CD8-positive, alpha-beta memory T cell (primary cell): ENCODE results near the gene ZNF91. TPM values are rescaled to one million over a fixed set of nuclear protein-coding genes. Genes with fewer than 3 reads are reported as not detected.
"Not testable (repeated sequence)": the region's sequence is repeated elsewhere in the genome, so short reads cannot be mapped to it uniquely, and the experiment has no call there.

Experiments used
- CTCF ChIA-PET: fragments of 350-600 bp; sonication (Branson Sonifier 250); formaldehyde crosslinking; loops from one replicate; lab custom pipeline; 2021; ENCODE audit warnings: antibody characterized with exemption; lab: Charles Lee
- POLR2A ChIA-PET: fragments of 350-600 bp; sonication (Branson Sonifier 250); formaldehyde crosslinking; loops from one replicate; lab custom pipeline; 2021; ENCODE audit warnings: antibody characterized with exemption; lab: Charles Lee
- DNase-seq, 5 donors: peaks; one replicate each; pipeline versions ENCODE4 v3.0.0 to v3.0.0-alpha.2; 2020 to 2022; ENCODE audit warnings: mixed read lengths in 1 of 5
- H3K27ac ChIP-seq: one replicate; pipeline ENCODE4 v1.7.0; 2013; ENCODE audit warnings: low read depth, mild to moderate bottlenecking, low read length, moderate library complexity
- H3K27me3 ChIP-seq: 2 replicates; pipeline ENCODE4 v1.7.0; 2013; ENCODE audit warnings: low read length, mild to moderate bottlenecking; ENCODE audit not compliant: insufficient read depth, poor library complexity, severe bottlenecking
- H3K36me3 ChIP-seq: 2 replicates; pipeline ENCODE4 v1.7.0; 2013; ENCODE audit warnings: mild to moderate bottlenecking, low read length, moderate library complexity; ENCODE audit not compliant: insufficient read depth
- H3K4me1 ChIP-seq: 2 replicates; pipeline ENCODE4 v1.7.0; 2013; ENCODE audit warnings: mild to moderate bottlenecking, low read length, moderate library complexity; ENCODE audit not compliant: insufficient read depth
- H3K4me3 ChIP-seq: 2 replicates; pipeline ENCODE4 v1.7.0; 2013; ENCODE audit warnings: mild to moderate bottlenecking, low read length
- H3K9me3 ChIP-seq: 2 replicates; pipeline ENCODE4 v1.7.0; 2013; ENCODE audit warnings: mild to moderate bottlenecking, low read length
- H3K27ac Mint-ChIP-seq, 8 donors: one replicate each; pipeline ENCODE4 v1.8.0; 2020 to 2021; ENCODE audit warnings: mixed read lengths in 8 of 8, mild to moderate bottlenecking in 6 of 8, inconsistent platforms in 3 of 8, moderate library complexity in 3 of 8
- H3K27me3 Mint-ChIP-seq, 2 donors: one replicate each; pipeline ENCODE4 v1.8.0; 2020 to 2021; ENCODE audit warnings: mixed read lengths in 2 of 2, mild to moderate bottlenecking in 1 of 2, moderate library complexity in 1 of 2
- H3K36me3 Mint-ChIP-seq, 3 donors: one replicate each; pipeline ENCODE4 v1.8.0; 2020 to 2021; ENCODE audit warnings: mixed read lengths in 3 of 3, inconsistent platforms in 1 of 3, mild to moderate bottlenecking in 1 of 3
- H3K4me1 Mint-ChIP-seq, 3 donors: one replicate each; pipeline ENCODE4 v1.8.0; 2020 to 2021; ENCODE audit warnings: mixed read lengths in 3 of 3, inconsistent platforms in 1 of 3, mild to moderate bottlenecking in 1 of 3
- H3K4me3 Mint-ChIP-seq, 7 donors: one replicate each; pipeline ENCODE4 v1.8.0; 2020 to 2021; ENCODE audit warnings: mixed read lengths in 7 of 7, mild to moderate bottlenecking in 6 of 7, moderate library complexity in 4 of 7, inconsistent platforms in 2 of 7
- H3K9me3 Mint-ChIP-seq, 5 donors: one replicate each; pipeline ENCODE4 v1.8.0; 2020 to 2022; ENCODE audit warnings: mixed read lengths in 5 of 5, mild to moderate bottlenecking in 3 of 5, moderate library complexity in 2 of 5, inconsistent platforms in 1 of 5
- polyA plus RNA-seq: library from polyadenylated mRNA; unstranded; fragments of 300-500 nt; fragmentation: Illumina TruSeq; gene quantifications from one replicate; pipeline ENCODE4 v1.2.3, GENCODE V29; 2021
- total RNA-seq, 2 experiments: library from RNA; stranded (reverse); gene quantifications; one replicate each; pipeline ENCODE4 v1.2.3, GENCODE V29; 2021

Gene ZNF91
- total and polyA plus RNA-seq, 3 experiments from 2014 or later = 27.6 to 48.1 (median 31.3) TPM

DNA sequence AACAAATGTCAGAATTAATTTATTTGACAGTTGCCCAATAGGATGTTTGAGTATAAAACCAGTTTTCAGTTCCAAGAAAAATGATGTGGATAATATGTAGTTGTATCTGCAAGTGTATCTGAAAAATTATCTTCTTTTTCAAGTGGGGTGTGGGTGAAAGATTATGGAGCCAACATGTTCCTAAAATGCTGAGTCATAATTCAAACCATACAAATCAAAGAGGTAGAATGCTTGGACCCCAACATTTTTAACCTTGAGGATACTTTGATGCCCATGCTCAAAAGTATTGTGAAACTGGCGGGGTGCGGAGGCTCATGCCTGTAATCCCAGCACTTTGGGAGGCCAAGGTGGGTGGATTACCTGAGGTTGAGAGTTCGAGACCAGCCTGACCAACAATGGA lies 91.0 kb downstream of the ZNF91 start:
- no peak overlapping the region for H3K4me3 ChIP-seq
- no peak overlapping the region for H3K27ac Mint-ChIP-seq

DNA sequence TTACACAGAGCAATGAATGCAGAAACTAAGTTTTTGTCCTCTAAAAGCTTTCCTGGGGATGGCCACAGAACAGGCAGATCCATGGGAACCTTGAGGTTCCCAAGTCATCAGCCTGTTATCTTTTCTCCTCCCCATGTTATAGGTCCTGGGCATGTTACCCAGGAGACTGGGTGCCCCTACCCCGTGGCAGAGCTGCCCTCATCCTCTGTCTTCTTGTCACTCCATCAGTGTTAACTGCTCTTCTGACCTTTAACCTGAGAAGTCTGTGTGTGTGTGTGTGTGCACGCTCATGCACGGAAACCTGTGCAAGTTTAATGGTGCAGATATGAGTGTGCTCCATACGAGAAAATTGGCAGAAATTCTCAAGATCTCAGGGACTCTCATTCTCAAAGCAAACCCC lies 101.1 kb downstream of the ZNF91 start:
- no peak overlapping the region for H3K27ac Mint-ChIP-seq
- H3K4me3 ChIP-seq = no peak overlapping the region
- H3K36me3 ChIP-seq = no peaks in the 10 kb centered on the region
- H3K4me1 ChIP-seq = no peaks in the 10 kb centered on the region
- H3K9me3 ChIP-seq = no peaks in the 10 kb centered on the region
- no peaks in the 10 kb centered on the region for H3K4me1 Mint-ChIP-seq
- H3K36me3 Mint-ChIP-seq = no peaks in the 10 kb centered on the region
- H3K27ac ChIP-seq = no peak overlapping the region
- H3K9me3 Mint-ChIP-seq = peaks cover 0 to 5% (median 1%) of the 10 kb centered on the region in 5 donors
- H3K27me3 Mint-ChIP-seq = no peaks in the 10 kb centered on the region
- DNase-seq = no peak
- H3K27me3 ChIP-seq = no peaks in the 10 kb centered on the region
- CTCF ChIA-PET = no interaction called here
- POLR2A ChIA-PET = no interaction called here
- no peak overlapping the region for H3K4me3 Mint-ChIP-seq

More for the DNA sequence above, 91.0 kb downstream of the ZNF91 start:
- no peaks in the 10 kb centered on the region for H3K4me1 Mint-ChIP-seq
- Histone ChIP-seq H3K4me1 (no peaks in the 10 kb centered on the region), H3K36me3 (no peaks in the 10 kb centered on the region), H3K27ac (no peak overlapping the region), H3K27me3 (no peaks in the 10 kb centered on the region), H3K9me3 (no peaks in the 10 kb centered on the region)
- DNase-seq = no peak
- ChIA-PET CTCF (no interaction called here), POLR2A (no interaction called here)
- peaks cover 0 to 7% (median 0%) of the 10 kb centered on the region in 3 donors for H3K36me3 Mint-ChIP-seq
- no peak overlapping the region for H3K4me3 Mint-ChIP-seq
- H3K27me3 Mint-ChIP-seq = peaks cover 0 to 10% of the 10 kb centered on the region in 2 donors
- H3K9me3 Mint-ChIP-seq = peaks cover 18 to 23% (median 22%) of the 10 kb centered on the region in 5 donors

DNA sequence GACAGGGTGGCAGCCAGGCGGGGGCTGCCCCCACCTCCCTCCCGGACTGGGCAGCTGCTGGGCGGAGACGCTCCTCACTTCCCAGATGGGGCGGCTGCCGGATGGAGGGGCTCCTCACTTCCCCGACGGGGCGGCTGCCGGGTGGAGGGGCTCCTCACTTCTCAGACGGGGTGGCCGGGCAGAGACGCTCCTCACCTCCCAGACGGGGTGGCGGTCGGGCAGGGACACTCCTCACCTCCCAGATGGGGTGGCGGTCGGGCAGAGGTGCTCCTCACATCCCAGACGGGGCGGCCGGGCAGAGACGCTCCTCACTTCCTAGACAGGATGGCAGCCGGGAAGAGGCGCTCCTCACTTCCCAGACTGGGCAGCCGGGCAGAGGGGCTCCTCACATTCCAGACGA lies 105.3 kb downstream of the ZNF91 start:
- H3K36me3 Mint-ChIP-seq, H3K4me3 ChIP-seq, CTCF ChIA-PET, H3K36me3 ChIP-seq, H3K4me3 Mint-ChIP-seq, H3K9me3 ChIP-seq, H3K27me3 ChIP-seq, H3K27ac Mint-ChIP-seq, H3K4me1 Mint-ChIP-seq, H3K27me3 Mint-ChIP-seq, POLR2A ChIA-PET, H3K27ac ChIP-seq, H3K4me1 ChIP-seq, H3K9me3 Mint-ChIP-seq: not testable (repeated sequence)
- DNase-seq = peak in 1 of 5 donors; percentile 45

Other genes with a start within 250 kb of the ZNF91 start
- 10 to 100 TPM; 10.7 to 11.3 TPM for gene ZNF724, start 145.1 kb downstream of the ZNF91 start, total RNA-seq
- 0.85 TPM for gene ZNF724, start 145.1 kb downstream of the ZNF91 start, polyA plus RNA-seq